Measurements from ENCODE around the gene CD74.

GRCh38 chr5:150364004-150364403 lies 48.7 kb downstream of the CD74 start:
- no peak for TF ChIP-seq POLR2A (IDR thresholded peaks at IDR 0.05; ENCODE audit: low read length)
- TF ChIP-seq MAX (IDR thresholded peaks at IDR 0.05) = no peak
- no peak for TF ChIP-seq FOSL2 (IDR thresholded peaks at IDR 0.05)
- no peak for TF ChIP-seq FOSL2 (CRISPR knock-in tag; IDR thresholded peaks at IDR 0.05)
- TF ChIP-seq RFX5 (IDR thresholded peaks at IDR 0.05) = no peak
- TF ChIP-seq CTCF (IDR thresholded peaks at IDR 0.05) = no peak
- TF ChIP-seq MAZ (IDR thresholded peaks at IDR 0.05; ENCODE audit: borderline replicate concordance, low read depth, low read length) = no peak
- no peak for TF ChIP-seq GATA3 (IDR thresholded peaks at IDR 0.05; ENCODE audit: borderline replicate concordance)
- TF ChIP-seq NFE2L2 (conservative IDR thresholded peaks at IDR 0.05; ENCODE audit: low read length) = no peak
- no peak for TF ChIP-seq RNF2 (IDR thresholded peaks at IDR 0.05; ENCODE audit: borderline replicate concordance, low read depth)
- TF ChIP-seq, protein P1, sequence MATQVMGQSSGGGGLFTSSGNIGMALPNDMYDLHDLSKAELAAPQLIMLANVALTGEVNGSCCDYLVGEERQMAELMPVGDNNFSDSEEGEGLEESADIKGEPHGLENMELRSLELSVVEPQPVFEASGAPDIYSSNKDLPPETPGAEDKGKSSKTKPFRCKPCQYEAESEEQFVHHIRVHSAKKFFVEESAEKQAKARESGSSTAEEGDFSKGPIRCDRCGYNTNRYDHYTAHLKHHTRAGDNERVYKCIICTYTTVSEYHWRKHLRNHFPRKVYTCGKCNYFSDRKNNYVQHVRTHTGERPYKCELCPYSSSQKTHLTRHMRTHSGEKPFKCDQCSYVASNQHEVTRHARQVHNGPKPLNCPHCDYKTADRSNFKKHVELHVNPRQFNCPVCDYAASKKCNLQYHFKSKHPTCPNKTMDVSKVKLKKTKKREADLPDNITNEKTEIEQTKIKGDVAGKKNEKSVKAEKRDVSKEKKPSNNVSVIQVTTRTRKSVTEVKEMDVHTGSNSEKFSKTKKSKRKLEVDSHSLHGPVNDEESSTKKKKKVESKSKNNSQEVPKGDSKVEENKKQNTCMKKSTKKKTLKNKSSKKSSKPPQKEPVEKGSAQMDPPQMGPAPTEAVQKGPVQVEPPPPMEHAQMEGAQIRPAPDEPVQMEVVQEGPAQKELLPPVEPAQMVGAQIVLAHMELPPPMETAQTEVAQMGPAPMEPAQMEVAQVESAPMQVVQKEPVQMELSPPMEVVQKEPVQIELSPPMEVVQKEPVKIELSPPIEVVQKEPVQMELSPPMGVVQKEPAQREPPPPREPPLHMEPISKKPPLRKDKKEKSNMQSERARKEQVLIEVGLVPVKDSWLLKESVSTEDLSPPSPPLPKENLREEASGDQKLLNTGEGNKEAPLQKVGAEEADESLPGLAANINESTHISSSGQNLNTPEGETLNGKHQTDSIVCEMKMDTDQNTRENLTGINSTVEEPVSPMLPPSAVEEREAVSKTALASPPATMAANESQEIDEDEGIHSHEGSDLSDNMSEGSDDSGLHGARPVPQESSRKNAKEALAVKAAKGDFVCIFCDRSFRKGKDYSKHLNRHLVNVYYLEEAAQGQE (IDR thresholded peaks at IDR 0.05) = no peak
- TF ChIP-seq NR3C1 (IDR thresholded peaks at IDR 0.05) = no peak
- TF ChIP-seq EP300 (IDR thresholded peaks at IDR 0.05) = no peak
- TF ChIP-seq RAD21 (conservative IDR thresholded peaks at IDR 0.05 in 1 of 2, IDR thresholded peaks at IDR 0.05 in 1 of 2) = no peak

Data from A549 (cell line).